Mesothelial cell of epicardium (in vitro differentiated cells): ENCODE results near the gene TSSC4. TPM values are rescaled to one million over a fixed set of nuclear protein-coding genes. Genes with fewer than 3 reads are reported as not detected.

ENCODE experiments used
- DNase-seq, 2 experiments: peaks; one replicate each; pipeline ENCODE4 v3.0.0; 2021; ENCODE audit warnings: low spot score in 2 of 2; ENCODE audit not compliant: unreplicated experiment in 2 of 2
- H3K27ac Mint-ChIP-seq: 2 replicates; pipeline ENCODE4 v1.8.0; 2021; ENCODE audit warnings: mixed read lengths
- H3K27me3 Mint-ChIP-seq: 2 replicates; pipeline ENCODE4 v1.8.0; 2021; ENCODE audit warnings: low read depth, mixed read lengths
- H3K36me3 Mint-ChIP-seq: 2 replicates; pipeline ENCODE4 v1.8.0; 2021; ENCODE audit warnings: mixed read lengths
- H3K4me1 Mint-ChIP-seq: 2 replicates; pipeline ENCODE4 v1.8.0; 2021; ENCODE audit warnings: mixed read lengths
- H3K4me3 Mint-ChIP-seq: 2 replicates; pipeline ENCODE4 v1.8.0; 2021; ENCODE audit warnings: mild to moderate bottlenecking, moderate library complexity, mixed read lengths
- H3K9me3 Mint-ChIP-seq: 2 replicates; pipeline ENCODE4 v1.8.0; 2021; ENCODE audit warnings: mixed read lengths
- total RNA-seq: library from RNA; stranded (reverse); gene quantifications from 3 replicates; pipeline ENCODE4 v1.2.1, GENCODE V29; 2021
- TF ChIP-seq, protein P1 (sequence below): fragments of 200-600 bp; sonication (generic); IDR thresholded peaks from one replicate; pipeline ENCODE4 v1.5.0; 2021; ENCODE audit warnings: antibody characterized with exemption; ENCODE audit not compliant: unreplicated experiment

Gene TSSC4
- total RNA-seq, 1 donor from 2014 or later = 79.3 TPM

DNA sequence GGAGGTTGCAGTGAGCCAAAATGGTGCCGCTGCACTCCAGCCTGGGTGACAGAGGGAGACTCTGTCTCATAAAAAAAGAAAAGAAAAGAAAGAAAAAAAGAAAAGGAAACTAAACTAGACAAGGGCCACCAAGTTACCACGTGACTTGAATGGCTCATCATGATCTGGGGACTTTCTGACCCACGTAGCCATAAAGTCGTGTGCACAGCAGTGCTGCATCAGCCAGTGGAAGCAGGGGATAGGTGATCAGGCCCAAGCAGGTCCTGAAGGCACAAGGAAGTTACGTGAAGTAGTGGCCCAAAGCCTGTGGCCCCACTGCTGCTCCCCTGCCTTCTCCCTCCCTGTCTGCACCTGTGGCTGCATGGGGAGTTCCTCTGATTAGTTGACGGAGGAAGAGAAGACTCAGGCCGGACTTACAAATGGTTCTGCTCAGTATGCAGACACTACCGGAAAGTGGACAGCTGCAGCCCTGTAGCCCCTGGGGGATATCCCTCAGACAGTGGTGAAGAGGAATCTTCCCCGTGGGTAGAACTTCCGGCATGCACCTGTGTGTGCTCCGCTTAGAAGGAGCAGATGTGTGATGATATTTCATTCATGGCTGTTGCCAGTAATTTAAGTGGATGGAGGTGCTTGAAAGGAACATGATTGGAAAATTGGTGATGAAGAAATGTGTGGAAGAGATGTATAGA, 41.7 kb upstream of the TSSC4 start:
- DNase-seq = no peak
- Mint-ChIP-seq H3K27ac (no peak overlapping the region), H3K36me3 (no peaks in the 10 kb centered on the region), H3K27me3 (peaks cover 2% of the 10 kb centered on the region), H3K4me3 (no peak overlapping the region), H3K4me1 (no peaks in the 10 kb centered on the region), H3K9me3 (peaks cover 6% of the 10 kb centered on the region)
- TF ChIP-seq, protein P1, sequence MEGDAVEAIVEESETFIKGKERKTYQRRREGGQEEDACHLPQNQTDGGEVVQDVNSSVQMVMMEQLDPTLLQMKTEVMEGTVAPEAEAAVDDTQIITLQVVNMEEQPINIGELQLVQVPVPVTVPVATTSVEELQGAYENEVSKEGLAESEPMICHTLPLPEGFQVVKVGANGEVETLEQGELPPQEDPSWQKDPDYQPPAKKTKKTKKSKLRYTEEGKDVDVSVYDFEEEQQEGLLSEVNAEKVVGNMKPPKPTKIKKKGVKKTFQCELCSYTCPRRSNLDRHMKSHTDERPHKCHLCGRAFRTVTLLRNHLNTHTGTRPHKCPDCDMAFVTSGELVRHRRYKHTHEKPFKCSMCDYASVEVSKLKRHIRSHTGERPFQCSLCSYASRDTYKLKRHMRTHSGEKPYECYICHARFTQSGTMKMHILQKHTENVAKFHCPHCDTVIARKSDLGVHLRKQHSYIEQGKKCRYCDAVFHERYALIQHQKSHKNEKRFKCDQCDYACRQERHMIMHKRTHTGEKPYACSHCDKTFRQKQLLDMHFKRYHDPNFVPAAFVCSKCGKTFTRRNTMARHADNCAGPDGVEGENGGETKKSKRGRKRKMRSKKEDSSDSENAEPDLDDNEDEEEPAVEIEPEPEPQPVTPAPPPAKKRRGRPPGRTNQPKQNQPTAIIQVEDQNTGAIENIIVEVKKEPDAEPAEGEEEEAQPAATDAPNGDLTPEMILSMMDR = no peak

GRCh38 chr11:2359557-2359956, 41.0 kb upstream of the TSSC4 start:
- no peak overlapping the region for H3K4me3 Mint-ChIP-seq

DNA sequence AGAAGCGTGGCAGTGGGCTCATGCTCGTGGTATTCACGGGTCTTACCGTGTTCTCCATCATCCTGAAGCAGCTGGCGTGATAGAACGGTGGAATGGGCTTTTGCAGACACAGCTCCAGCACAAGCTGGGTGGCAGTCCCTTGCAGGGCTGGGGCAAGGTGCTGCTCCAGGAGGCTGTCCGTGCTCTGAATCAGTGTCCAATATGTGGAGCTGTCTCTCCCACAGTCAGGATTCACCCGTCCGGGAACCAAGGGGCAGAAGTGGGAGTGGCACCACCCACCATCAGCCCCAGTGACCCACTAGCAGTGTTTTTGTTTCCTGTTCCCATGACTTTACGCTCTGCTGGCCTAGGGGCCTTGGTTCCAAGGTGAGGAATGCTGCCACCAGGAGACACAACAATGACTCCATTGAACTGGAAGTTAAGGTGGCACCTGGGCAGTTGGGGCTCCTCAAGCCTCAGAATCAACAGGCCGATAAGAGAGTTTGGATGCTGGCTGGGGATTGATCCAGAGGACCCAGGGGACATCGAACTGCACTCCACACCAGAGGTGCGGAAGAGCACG, 40.4 kb upstream of the TSSC4 start:
- H3K27me3 Mint-ChIP-seq = no peaks in the 10 kb centered on the region
- no peaks in the 10 kb centered on the region for H3K4me1 Mint-ChIP-seq
- H3K4me3 Mint-ChIP-seq = no peak overlapping the region
- peaks cover 6% of the 10 kb centered on the region for H3K9me3 Mint-ChIP-seq
- no peaks in the 10 kb centered on the region for H3K36me3 Mint-ChIP-seq
- TF ChIP-seq, protein P1 = no peak
- no peak overlapping the region for H3K27ac Mint-ChIP-seq
- no peak for DNase-seq

More at GRCh38 chr11:2359557-2359956, 41.0 kb upstream of the TSSC4 start:
- Mint-ChIP-seq H3K27ac (no peak overlapping the region), H3K4me1 (no peaks in the 10 kb centered on the region), H3K36me3 (no peaks in the 10 kb centered on the region), H3K27me3 (no peaks in the 10 kb centered on the region), H3K9me3 (peaks cover 6% of the 10 kb centered on the region)
- TF ChIP-seq, protein P1 = no peak
- no peak for DNase-seq

DNA sequence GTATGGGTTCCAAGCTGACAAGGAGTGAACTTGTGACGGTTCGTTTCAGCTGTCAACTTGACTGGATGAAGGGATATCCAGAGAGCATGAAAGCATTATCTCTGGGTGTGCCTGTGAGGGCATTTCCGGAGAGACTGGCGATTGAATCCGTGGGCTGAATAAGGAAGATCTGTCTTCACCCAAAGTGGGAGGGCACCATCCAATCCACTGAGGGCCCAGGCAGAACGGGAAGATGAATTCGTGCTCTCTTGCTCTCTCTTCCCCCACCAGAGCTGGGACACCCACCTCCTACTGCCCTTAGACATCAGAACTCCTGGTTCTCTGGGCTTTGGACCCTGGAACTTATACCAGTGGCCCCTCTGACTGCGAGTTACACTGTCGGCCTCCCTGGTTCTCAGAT, 39.0 kb upstream of the TSSC4 start:
- TF ChIP-seq, protein P1 = no peak
- Mint-ChIP-seq H3K27ac (no peak overlapping the region), H3K36me3 (no peaks in the 10 kb centered on the region), H3K4me1 (no peaks in the 10 kb centered on the region), H3K27me3 (no peaks in the 10 kb centered on the region), H3K4me3 (no peak overlapping the region), H3K9me3 (peaks cover 1% of the 10 kb centered on the region)
- DNase-seq = no peak

GRCh38 chr11:2362414-2362813, 38.1 kb upstream of the TSSC4 start:
- no peaks in the 10 kb centered on the region for H3K9me3 Mint-ChIP-seq
- no peak for DNase-seq
- no peaks in the 10 kb centered on the region for H3K27me3 Mint-ChIP-seq
- H3K4me1 Mint-ChIP-seq = no peaks in the 10 kb centered on the region
- TF ChIP-seq, protein P1 = no peak
- no peak overlapping the region for H3K27ac Mint-ChIP-seq
- H3K4me3 Mint-ChIP-seq = no peak overlapping the region
- no peaks in the 10 kb centered on the region for H3K36me3 Mint-ChIP-seq
